ENCODE measurements around the gene ZNF646.

Gene ZNF646

DNA sequence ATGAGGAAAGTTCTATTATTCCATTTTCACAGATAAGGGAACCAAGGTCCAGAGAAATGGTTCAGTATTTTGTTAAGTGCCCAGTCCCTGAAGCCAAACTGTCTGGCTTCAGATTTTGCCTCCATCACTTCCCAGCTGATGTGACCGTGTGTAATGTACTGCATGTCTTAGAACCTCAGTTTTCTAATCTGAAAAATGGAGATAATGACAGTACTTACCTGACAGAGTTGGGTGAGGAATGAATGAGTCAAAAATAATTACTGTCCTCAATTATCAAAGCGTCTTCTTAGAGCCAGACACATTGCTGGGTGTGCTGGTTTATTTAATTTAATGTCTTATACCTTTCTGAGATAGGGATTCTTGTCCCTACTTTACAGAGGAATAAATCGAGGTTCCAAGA lies 6.9 kb upstream of the ZNF646 start:
- H3K18ac ChIP-seq (ENCODE audit: low read length): no peak overlapping the region
- H3K36me3 ChIP-seq (ENCODE audit: control insufficient read depth in 1 of 2, insufficient read depth in 2 of 2, low read length in 2 of 2): peaks cover 10% of the 10 kb centered on the region in 2 experiments
- H3K23ac ChIP-seq (ENCODE audit: low read length): no peak overlapping the region
- no peak for DNase-seq
- peaks cover 5% of the 10 kb centered on the region for H3K79me2 ChIP-seq (ENCODE audit: control insufficient read depth, insufficient read depth, low read length, poor library complexity)
- H2BK120ac ChIP-seq (ENCODE audit: insufficient read depth, low read length, poor library complexity): no peak overlapping the region
- H3K9ac ChIP-seq (ENCODE audit: low read length): no peak overlapping the region
- no peaks in the 10 kb centered on the region for H3K27me3 ChIP-seq (ENCODE audit: insufficient read depth, low read length)
- no peaks in the 10 kb centered on the region for H3K9me3 ChIP-seq (ENCODE audit: insufficient read depth, low read depth, low read length)
- H4K91ac ChIP-seq (ENCODE audit: low read depth, low read length): no peak overlapping the region
- no peak overlapping the region for H4K8ac ChIP-seq (ENCODE audit: low read depth, low read length)
- H3K4ac ChIP-seq (ENCODE audit: low read depth, low read length): no peak overlapping the region
- H3K27ac ChIP-seq (ENCODE audit: low read depth, low read length): no peak overlapping the region
- H2AFZ ChIP-seq (ENCODE audit: insufficient read depth, low read length, poor library complexity): no peak overlapping the region
- H3K4me2 ChIP-seq (ENCODE audit: low read length): no peak overlapping the region
- peaks cover 15 to 21% of the 10 kb centered on the region in 2 experiments for H3K4me1 ChIP-seq (ENCODE audit: control insufficient read depth in 1 of 2, insufficient read depth in 2 of 2, low read length in 2 of 2)
- no peak overlapping the region for H3K4me3 ChIP-seq (ENCODE audit: low read depth, low read length)
- no peak overlapping the region for H2BK12ac ChIP-seq (ENCODE audit: low read length)
- no peak overlapping the region for H4K12ac ChIP-seq (ENCODE audit: low read depth, low read length)
- no peak overlapping the region for H3K14ac ChIP-seq (ENCODE audit: low read length)
- H2AK5ac ChIP-seq (ENCODE audit: low read length): no peak overlapping the region
- peaks cover 6% of the 10 kb centered on the region for H3K79me1 ChIP-seq (ENCODE audit: low read length)
- H2BK5ac ChIP-seq (ENCODE audit: low read depth, low read length, poor library complexity): no peak overlapping the region
- WGBS (ENCODE audit: extremely low coverage, insufficient coverage, insufficient read length): no CpG with 5 or more reads among the region's 3 CpGs

DNA sequence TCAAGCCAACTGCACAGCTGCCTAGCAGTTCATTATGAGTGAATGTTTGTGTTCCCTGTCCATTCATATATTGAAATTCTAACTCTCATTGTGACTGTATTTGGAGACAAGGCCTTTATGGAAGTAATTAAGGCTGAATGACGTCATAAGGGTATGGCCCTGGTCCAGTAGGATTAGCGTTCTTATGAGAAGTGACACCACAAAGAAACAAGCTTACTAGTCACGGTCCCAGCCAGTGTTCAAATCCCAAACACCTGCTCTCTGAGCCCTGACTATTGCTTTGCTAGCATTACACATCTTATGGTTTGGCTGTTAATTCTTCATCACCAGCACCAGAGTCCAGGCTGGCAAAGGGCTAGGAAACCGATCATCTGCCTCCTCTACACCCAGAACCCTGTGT lies 2.4 kb upstream of the ZNF646 start:
- Histone ChIP-seq H2BK120ac (ENCODE audit: insufficient read depth, low read length, poor library complexity) (no peak overlapping the region), H3K4me1 (ENCODE audit: control insufficient read depth in 1 of 2, insufficient read depth in 2 of 2, low read length in 2 of 2) (peaks cover 7% of the 10 kb centered on the region in 2 experiments), H2BK5ac (ENCODE audit: low read depth, low read length, poor library complexity) (peak overlapping the region; percentile 28), H2AFZ (ENCODE audit: insufficient read depth, low read length, poor library complexity) (no peak overlapping the region), H3K14ac (ENCODE audit: low read length) (peak overlapping the region; percentile 97), H3K18ac (ENCODE audit: low read length) (no peak overlapping the region), H4K91ac (ENCODE audit: low read depth, low read length) (peak overlapping the region; percentile 91), H2BK12ac (ENCODE audit: low read length) (no peak overlapping the region), H3K27me3 (ENCODE audit: insufficient read depth, low read length) (no peaks in the 10 kb centered on the region), H3K4ac (ENCODE audit: low read depth, low read length) (peak overlapping the region; percentile 91), H4K12ac (ENCODE audit: low read depth, low read length) (peak overlapping the region; percentile 49), H3K27ac (ENCODE audit: low read depth, low read length) (peak overlapping the region; percentile 19), H3K23ac (ENCODE audit: low read length) (no peak overlapping the region), H3K9ac (ENCODE audit: low read length) (no peak overlapping the region), H3K4me2 (ENCODE audit: low read length) (peak overlapping the region; percentile 98), H3K9me3 (ENCODE audit: insufficient read depth, low read depth, low read length) (no peaks in the 10 kb centered on the region), H3K79me2 (ENCODE audit: control insufficient read depth, insufficient read depth, low read length, poor library complexity) (peaks cover 23% of the 10 kb centered on the region), H3K79me1 (ENCODE audit: low read length) (peaks cover 18% of the 10 kb centered on the region), H2AK5ac (ENCODE audit: low read length) (peak overlapping the region; percentile 66), H4K8ac (ENCODE audit: low read depth, low read length) (peak overlapping the region; percentile 6), H3K36me3 (ENCODE audit: control insufficient read depth in 1 of 2, insufficient read depth in 2 of 2, low read length in 2 of 2) (peaks cover 9% of the 10 kb centered on the region in 2 experiments), H3K4me3 (ENCODE audit: low read depth, low read length) (no peak overlapping the region)
- no peak for DNase-seq
- no CpG with 5 or more reads among the region's 4 CpGs for WGBS (ENCODE audit: extremely low coverage, insufficient coverage, insufficient read length)

DNA sequence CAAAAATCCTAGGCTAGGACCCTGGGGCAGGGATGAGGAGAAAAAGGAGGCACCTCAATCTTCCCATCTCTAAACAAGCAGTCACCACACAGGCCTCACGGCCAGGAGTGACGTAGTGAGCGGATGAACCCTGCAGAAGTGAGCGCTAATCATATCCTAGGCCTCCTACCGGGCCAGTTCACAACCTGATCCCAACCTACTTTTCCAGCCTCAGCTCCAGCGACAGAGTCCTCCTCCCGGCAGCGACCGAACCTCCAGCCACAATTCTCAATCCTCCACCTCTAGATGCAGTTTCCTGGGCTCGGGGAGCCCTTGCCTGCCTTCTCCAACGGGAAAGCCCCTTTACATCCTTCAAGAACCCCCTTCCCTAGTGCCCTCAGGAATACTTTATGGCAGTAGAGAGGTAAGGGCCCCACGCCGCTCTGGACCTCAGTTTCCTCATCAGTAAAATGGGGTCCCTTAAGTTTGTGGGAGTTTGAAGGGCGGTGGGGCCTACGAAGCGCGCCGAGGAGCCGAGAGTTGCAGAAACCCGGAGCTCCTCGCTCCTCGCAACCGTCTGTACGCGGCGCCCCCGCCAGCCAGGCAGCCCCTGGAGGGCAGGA lies 1.6 kb upstream of the ZNF646 start:
- DNase-seq: peak in 1 of 2 donors; percentile 55
- Histone ChIP-seq H2BK12ac (ENCODE audit: low read length) (peak overlapping the region; percentile 3), H3K4me2 (ENCODE audit: low read length) (peak overlapping the region; percentile 98), H4K12ac (ENCODE audit: low read depth, low read length) (peak overlapping the region; percentile 89), H3K4me1 (ENCODE audit: control insufficient read depth in 1 of 2, insufficient read depth in 2 of 2, low read length in 2 of 2) (peaks cover 7% of the 10 kb centered on the region in 2 experiments), H4K8ac (ENCODE audit: low read depth, low read length) (peak overlapping the region; percentile 98), H3K79me2 (ENCODE audit: control insufficient read depth, insufficient read depth, low read length, poor library complexity) (peaks cover 23% of the 10 kb centered on the region), H2BK5ac (ENCODE audit: low read depth, low read length, poor library complexity) (peak overlapping the region; percentile 99), H3K23ac (ENCODE audit: low read length) (no peak overlapping the region), H3K9me3 (ENCODE audit: insufficient read depth, low read depth, low read length) (no peaks in the 10 kb centered on the region), H3K4me3 (ENCODE audit: low read depth, low read length) (peak overlapping the region; percentile 97), H2AFZ (ENCODE audit: insufficient read depth, low read length, poor library complexity) (peak overlapping the region; percentile 98), H3K18ac (ENCODE audit: low read length) (peak overlapping the region; percentile 90), H4K91ac (ENCODE audit: low read depth, low read length) (peak overlapping the region; percentile 91), H3K9ac (ENCODE audit: low read length) (peak overlapping the region; percentile 99), H3K4ac (ENCODE audit: low read depth, low read length) (peak overlapping the region; percentile 91), H3K27ac (ENCODE audit: low read depth, low read length) (peak overlapping the region; percentile 98), H3K14ac (ENCODE audit: low read length) (peak overlapping the region; percentile 97), H2AK5ac (ENCODE audit: low read length) (peak overlapping the region; percentile 78), H3K27me3 (ENCODE audit: insufficient read depth, low read length) (no peaks in the 10 kb centered on the region), H3K79me1 (ENCODE audit: low read length) (peaks cover 18% of the 10 kb centered on the region), H3K36me3 (ENCODE audit: control insufficient read depth in 1 of 2, insufficient read depth in 2 of 2, low read length in 2 of 2) (peaks cover 17% of the 10 kb centered on the region in 2 experiments), H2BK120ac (ENCODE audit: insufficient read depth, low read length, poor library complexity) (peak overlapping the region; percentile 96)
- no CpG with 5 or more reads among the region's 27 CpGs for WGBS (ENCODE audit: extremely low coverage, insufficient coverage, insufficient read length)

DNA sequence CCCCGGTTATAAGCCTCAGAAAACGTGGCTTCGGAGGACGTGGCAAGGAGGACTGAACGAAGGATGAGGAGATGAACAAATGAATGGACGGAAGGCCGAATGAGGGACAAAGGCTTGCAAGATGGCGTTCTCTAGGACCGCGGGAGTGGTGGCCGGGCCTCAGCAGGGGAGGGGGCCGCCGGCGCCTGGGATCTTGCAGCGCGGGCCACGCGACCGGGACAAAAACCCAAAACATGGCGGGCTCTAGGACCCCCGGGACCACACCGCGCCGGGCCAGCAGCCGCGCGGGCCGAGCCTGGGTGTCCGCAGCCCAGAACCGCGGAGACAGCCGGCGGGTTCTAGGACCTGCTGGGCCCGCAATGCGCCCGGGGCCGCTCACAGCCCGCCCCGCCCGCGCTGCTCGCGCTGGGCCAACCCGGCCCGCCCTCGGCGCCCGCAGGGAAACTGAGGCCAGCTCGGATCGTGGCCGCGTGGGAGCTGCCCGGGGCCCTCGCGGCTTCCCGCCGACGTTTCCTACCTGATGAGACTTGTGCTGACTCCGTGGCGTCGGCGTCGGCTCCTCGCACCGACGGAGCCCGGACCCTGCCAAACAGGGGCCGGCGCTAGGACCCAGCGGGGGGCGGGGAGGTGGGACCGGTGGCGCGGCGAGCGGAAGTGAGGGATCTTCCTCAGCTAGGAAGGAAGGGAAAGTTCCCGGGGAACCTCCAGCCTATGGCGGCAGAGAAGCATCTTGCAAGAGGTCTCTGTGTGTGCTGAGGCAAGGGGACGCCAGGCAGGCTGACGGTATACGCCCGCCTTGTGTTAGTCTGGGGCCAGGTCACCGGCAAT lies 866 bp upstream of the ZNF646 start:
- Histone ChIP-seq H3K18ac (ENCODE audit: low read length) (peak overlapping the region; percentile 90), H3K27me3 (ENCODE audit: insufficient read depth, low read length) (no peaks in the 10 kb centered on the region), H3K4me1 (ENCODE audit: control insufficient read depth in 1 of 2, insufficient read depth in 2 of 2, low read length in 2 of 2) (peaks cover 7% of the 10 kb centered on the region in 2 experiments), H4K8ac (ENCODE audit: low read depth, low read length) (peak overlapping the region; percentile 98), H3K36me3 (ENCODE audit: control insufficient read depth in 1 of 2, insufficient read depth in 2 of 2, low read length in 2 of 2) (peaks cover 24% of the 10 kb centered on the region in 2 experiments), H3K4me2 (ENCODE audit: low read length) (peak overlapping the region; percentile 98), H2BK120ac (ENCODE audit: insufficient read depth, low read length, poor library complexity) (peak overlapping the region; percentile 96), H3K9ac (ENCODE audit: low read length) (peak overlapping the region; percentile 99), H4K91ac (ENCODE audit: low read depth, low read length) (peak overlapping the region; percentile 91), H3K23ac (ENCODE audit: low read length) (no peak overlapping the region), H2AK5ac (ENCODE audit: low read length) (peak overlapping the region; percentile 78), H3K79me2 (ENCODE audit: control insufficient read depth, insufficient read depth, low read length, poor library complexity) (peaks cover 23% of the 10 kb centered on the region), H3K79me1 (ENCODE audit: low read length) (peaks cover 18% of the 10 kb centered on the region), H2AFZ (ENCODE audit: insufficient read depth, low read length, poor library complexity) (peak overlapping the region; percentile 98), H3K4ac (ENCODE audit: low read depth, low read length) (peak overlapping the region; percentile 91), H2BK12ac (ENCODE audit: low read length) (no peak overlapping the region), H3K14ac (ENCODE audit: low read length) (peak overlapping the region; percentile 97), H3K4me3 (ENCODE audit: low read depth, low read length) (peak overlapping the region; percentile 97), H2BK5ac (ENCODE audit: low read depth, low read length, poor library complexity) (peak overlapping the region; percentile 99), H4K12ac (ENCODE audit: low read depth, low read length) (peak overlapping the region; percentile 89), H3K9me3 (ENCODE audit: insufficient read depth, low read depth, low read length) (no peaks in the 10 kb centered on the region), H3K27ac (ENCODE audit: low read depth, low read length) (peak overlapping the region; percentile 98)
- peak; percentile 94 for DNase-seq
- WGBS (ENCODE audit: extremely low coverage, insufficient coverage, insufficient read length): no CpG with 5 or more reads among the region's 83 CpGs

Data from trophoblast cell (in vitro differentiated cells and primary cell).